ENCODE data around the gene ZNF362. TPM values are rescaled to one million over a fixed set of nuclear protein-coding genes. Genes with fewer than 3 reads are reported as not detected.

The ZNF362 gene
- total RNA-seq, 2 experiments from 2014 or later = 21.4 to 21.8 TPM

DNA sequence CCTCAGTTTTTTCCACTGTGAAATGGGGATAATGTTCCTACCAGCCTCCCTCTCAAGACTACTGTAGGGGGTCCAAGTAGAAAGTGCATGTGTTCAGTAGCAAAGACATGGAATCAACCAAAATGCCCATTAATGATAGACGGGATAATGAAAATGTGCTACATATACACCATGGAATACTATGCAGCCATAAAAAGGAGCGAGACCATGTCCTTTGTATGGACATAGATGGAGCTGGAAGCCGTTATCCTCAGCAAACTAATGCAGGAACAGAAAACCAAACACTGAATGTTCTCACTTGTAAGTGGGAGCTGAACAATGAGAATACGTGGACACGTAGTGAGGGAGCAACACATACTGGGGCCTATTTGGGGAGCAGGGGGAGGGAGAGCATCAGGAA, 6.1 kb upstream of the ZNF362 start:
- Mint-ChIP-seq H3K9me3 (no peaks in the 10 kb centered on the region), H3K4me1 (no peaks in the 10 kb centered on the region), H3K27me3 (peaks cover 24% of the 10 kb centered on the region), H3K4me3 (no peak overlapping the region), H3K27ac (no peak overlapping the region), H3K36me3 (ENCODE audit: low read depth) (no peaks in the 10 kb centered on the region)
- CTCF ChIA-PET = interaction anchor here (0.9 kb wide), 1 partner anchor 151 kb away, joined by 3 read pairs; no protein-coding TSS in a partner anchor
- no peak for DNase-seq
- POLR2A ChIA-PET = no interaction called here

DNA sequence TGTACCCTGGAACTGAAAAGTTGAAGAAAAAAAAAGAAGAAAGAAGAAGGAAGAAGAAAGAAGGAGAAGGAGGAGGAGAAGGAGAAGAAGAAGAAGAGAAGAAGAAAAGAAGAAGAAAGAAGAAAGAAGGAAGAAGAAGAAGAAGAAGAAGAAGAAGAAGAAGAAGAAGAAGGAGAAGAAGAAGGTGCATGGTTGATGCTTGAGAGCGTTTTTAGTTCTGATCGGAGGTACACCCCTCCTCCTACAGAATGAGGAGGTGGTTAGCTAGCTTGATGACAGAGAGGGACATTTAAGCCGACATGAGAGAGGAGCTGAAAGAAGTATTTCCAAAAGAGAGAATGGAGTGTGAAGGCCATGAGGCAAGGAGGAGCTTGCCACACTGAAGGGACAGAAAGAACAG, 5.6 kb upstream of the ZNF362 start:
- Mint-ChIP-seq H3K9me3 (no peaks in the 10 kb centered on the region), H3K36me3 (ENCODE audit: low read depth) (no peaks in the 10 kb centered on the region), H3K27me3 (peaks cover 24% of the 10 kb centered on the region), H3K4me3 (no peak overlapping the region), H3K27ac (no peak overlapping the region), H3K4me1 (no peaks in the 10 kb centered on the region)
- no peak for DNase-seq
- ChIA-PET CTCF (interaction anchor here (0.9 kb wide), 1 partner anchor 152 kb away, joined by 3 read pairs; no protein-coding TSS in a partner anchor), POLR2A (interaction anchor here (0.6 kb wide), 1 partner anchor 250 kb away, joined by 5 read pairs; no protein-coding TSS in a partner anchor)

GRCh38 chr1:33254491-33254890, 1.8 kb upstream of the ZNF362 start:
- no peak overlapping the region for H3K4me3 Mint-ChIP-seq
- CTCF ChIA-PET = interaction anchor here (1.2 to 1.4 kb wide), 2 partner anchors 10 to 13 kb away, joined by 3 read pairs; no protein-coding TSS in a partner anchor
- peaks cover 6% of the 10 kb centered on the region for H3K36me3 Mint-ChIP-seq (ENCODE audit: low read depth)
- H3K27ac Mint-ChIP-seq = no peak overlapping the region
- H3K9me3 Mint-ChIP-seq = no peaks in the 10 kb centered on the region
- peaks cover 21% of the 10 kb centered on the region for H3K4me1 Mint-ChIP-seq
- peaks cover 15% of the 10 kb centered on the region for H3K27me3 Mint-ChIP-seq
- POLR2A ChIA-PET = no interaction called here
- no peak for DNase-seq

DNA sequence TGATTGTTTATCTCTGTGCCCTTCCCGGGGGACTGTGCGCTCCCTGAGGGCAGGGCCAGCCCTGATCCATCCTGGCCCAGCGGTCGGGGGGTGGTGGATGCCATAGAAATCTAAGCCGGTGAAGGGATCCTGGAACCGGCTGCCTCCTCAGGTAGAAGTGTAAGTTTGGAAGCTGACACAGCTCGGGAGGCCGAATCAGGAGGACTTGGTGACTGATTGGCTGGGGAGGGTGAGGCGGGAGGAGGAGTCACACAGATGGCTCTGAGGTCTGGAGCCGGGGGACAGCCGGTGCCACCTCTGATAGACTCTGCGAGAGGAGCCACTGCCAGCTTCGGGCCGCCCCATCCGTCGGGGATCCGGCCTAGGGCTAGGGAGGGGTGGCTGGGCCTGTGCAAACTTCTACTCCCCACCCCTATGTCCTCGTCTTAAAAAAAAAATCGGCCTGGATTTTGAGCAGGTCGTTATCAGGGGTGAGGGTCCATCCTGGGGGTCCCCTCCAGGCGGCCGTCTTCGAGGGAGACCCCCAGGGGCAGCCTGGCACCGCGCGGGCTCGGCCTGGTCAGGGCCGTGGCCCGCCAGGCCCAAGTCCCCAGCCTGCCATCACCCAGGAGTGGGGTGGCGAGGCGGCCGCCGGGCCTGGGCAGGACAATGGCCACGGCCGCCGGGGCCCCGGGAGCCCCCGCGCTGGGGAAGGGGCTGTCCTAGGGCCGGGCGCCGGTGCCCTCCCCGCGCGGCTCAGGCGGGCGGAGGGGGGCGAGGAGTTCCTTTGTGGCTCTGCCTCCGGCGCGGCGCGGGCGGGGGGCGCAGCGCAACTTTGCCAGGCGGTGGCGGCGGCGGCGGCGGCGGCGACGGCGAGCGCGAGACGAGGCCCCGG, 708 bp upstream of the ZNF362 start:
- peak; percentile 37 for DNase-seq
- peaks cover 7% of the 10 kb centered on the region for H3K36me3 Mint-ChIP-seq (ENCODE audit: low read depth)
- CTCF ChIA-PET = interaction anchor here (1.2 to 1.4 kb wide), 2 partner anchors 9 to 12 kb away, joined by 3 read pairs; no protein-coding TSS in a partner anchor
- peaks cover 27% of the 10 kb centered on the region for H3K4me1 Mint-ChIP-seq
- POLR2A ChIA-PET = no interaction called here
- no peaks in the 10 kb centered on the region for H3K9me3 Mint-ChIP-seq
- H3K4me3 Mint-ChIP-seq = peak overlapping the region; percentile 57
- peaks cover 12% of the 10 kb centered on the region for H3K27me3 Mint-ChIP-seq
- peak overlapping the region; percentile 67 for H3K27ac Mint-ChIP-seq

- POLR2A ChIA-PET = no interaction called here
- no peak for DNase-seq
- Mint-ChIP-seq H3K27me3 (peaks cover 7% of the 10 kb centered on the region), H3K4me1 (peaks cover 27% of the 10 kb centered on the region), H3K9me3 (no peaks in the 10 kb centered on the region), H3K36me3 (ENCODE audit: low read depth) (peaks cover 7% of the 10 kb centered on the region), H3K4me3 (peak overlapping the region; percentile 28), H3K27ac (peak overlapping the region; percentile 44)
- CTCF ChIA-PET = no interaction called here
These were observed 146 bp upstream of the ZNF362 start for GRCh38 chr1:33256221-33256470.

- CTCF ChIA-PET = interaction anchor here (0.7 to 1.1 kb wide), 3 partner anchors 9 to 723 kb away, joined by 3 to 5 read pairs (median 3); no protein-coding TSS in a partner anchor
- H3K36me3 Mint-ChIP-seq (ENCODE audit: low read depth) = peaks cover 7% of the 10 kb centered on the region
- no peak for DNase-seq
These were observed 997 bp downstream of the ZNF362 start for GRCh38 chr1:33257207-33257771.

DNA sequence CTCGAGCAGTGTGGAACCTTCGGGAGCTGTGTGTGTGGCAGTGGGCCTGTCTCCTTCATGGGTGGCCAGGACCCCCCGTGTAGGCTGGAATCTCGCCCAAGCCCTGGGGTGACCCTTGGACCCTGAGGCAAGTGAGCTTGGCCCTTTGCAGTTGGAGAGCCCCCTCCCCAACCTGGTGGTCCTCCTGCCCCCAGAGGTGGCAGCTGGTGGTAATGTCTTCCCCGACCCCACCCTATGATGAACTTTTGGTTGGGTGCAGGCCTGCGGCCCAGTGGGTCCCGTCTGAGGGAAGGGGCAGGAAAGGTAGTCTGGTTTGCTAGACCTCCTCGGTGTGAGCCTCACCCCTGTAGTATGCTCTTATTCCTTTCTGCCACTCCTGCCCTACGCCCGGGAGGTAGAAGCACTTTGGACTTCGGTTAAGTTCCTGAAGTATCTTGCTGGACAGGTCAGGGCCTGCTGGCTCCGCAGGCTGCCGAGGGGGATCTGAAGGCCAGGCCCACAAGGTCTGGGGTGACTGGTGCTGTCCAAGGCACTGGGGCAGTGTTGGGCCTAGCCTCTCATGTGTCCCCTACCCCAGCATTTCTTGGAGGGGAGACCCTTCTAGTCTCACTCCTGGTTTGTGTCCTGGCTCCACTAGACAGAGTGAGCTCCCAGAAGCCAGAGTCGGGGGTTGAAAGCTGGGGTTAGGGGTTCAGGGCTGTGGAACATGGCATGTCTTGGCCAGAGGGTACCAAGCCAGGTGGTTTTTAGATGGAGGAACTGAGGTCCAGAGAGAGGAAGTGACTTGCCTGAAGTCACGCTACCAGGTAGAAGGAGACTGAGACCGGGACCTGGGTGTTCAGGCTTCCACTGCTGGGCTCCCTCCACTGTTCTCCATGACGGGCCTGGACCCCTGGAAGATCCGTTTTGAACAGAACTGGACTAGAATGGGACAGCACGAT, 1.8 kb downstream of the ZNF362 start:
- H3K27me3 Mint-ChIP-seq = no peaks in the 10 kb centered on the region
- POLR2A ChIA-PET = interaction anchor here (0.6 kb wide), 1 partner anchor 332 kb away, joined by 4 read pairs; no protein-coding TSS in a partner anchor
- peak overlapping the region; percentile 100 for H3K27ac Mint-ChIP-seq
- H3K36me3 Mint-ChIP-seq (ENCODE audit: low read depth) = peaks cover 7% of the 10 kb centered on the region
- H3K9me3 Mint-ChIP-seq = no peaks in the 10 kb centered on the region
- H3K4me3 Mint-ChIP-seq = peak overlapping the region; percentile 99
- DNase-seq = no peak
- peaks cover 27% of the 10 kb centered on the region for H3K4me1 Mint-ChIP-seq
- CTCF ChIA-PET = interaction anchor here (1.0 to 1.1 kb wide), 2 partner anchors 10 to 29 kb away, joined by 3 read pairs; no protein-coding TSS in a partner anchor

More at GRCh38 chr1:33257207-33257771, 997 bp downstream of the ZNF362 start:
- POLR2A ChIA-PET = interaction anchor here (0.6 kb wide), 1 partner anchor 331 kb away, joined by 4 read pairs; no protein-coding TSS in a partner anchor
- no peaks in the 10 kb centered on the region for H3K27me3 Mint-ChIP-seq
- no peaks in the 10 kb centered on the region for H3K9me3 Mint-ChIP-seq
- H3K4me1 Mint-ChIP-seq = peaks cover 27% of the 10 kb centered on the region
- peak overlapping the region; percentile 100 for H3K27ac Mint-ChIP-seq
- H3K4me3 Mint-ChIP-seq = peak overlapping the region; percentile 99

GRCh38 chr1:33258788-33259274, 2.5 kb downstream of the ZNF362 start:
- Mint-ChIP-seq H3K27ac (no peak overlapping the region), H3K4me3 (peak overlapping the region; percentile 99), H3K9me3 (no peaks in the 10 kb centered on the region), H3K27me3 (no peaks in the 10 kb centered on the region), H3K36me3 (ENCODE audit: low read depth) (peaks cover 7% of the 10 kb centered on the region), H3K4me1 (peaks cover 27% of the 10 kb centered on the region)
- no peak for DNase-seq
- ChIA-PET POLR2A (no interaction called here), CTCF (interaction anchor here (1.3 kb wide), 1 partner anchor 14 kb away, joined by 3 read pairs; no protein-coding TSS in a partner anchor)

GRCh38 chr1:33259879-33260278, 3.6 kb downstream of the ZNF362 start:
- no peak overlapping the region for H3K4me3 Mint-ChIP-seq
- peaks cover 7% of the 10 kb centered on the region for H3K36me3 Mint-ChIP-seq (ENCODE audit: low read depth)
- H3K4me1 Mint-ChIP-seq = peaks cover 27% of the 10 kb centered on the region
- H3K9me3 Mint-ChIP-seq = no peaks in the 10 kb centered on the region
- no peak overlapping the region for H3K27ac Mint-ChIP-seq
- H3K27me3 Mint-ChIP-seq = no peaks in the 10 kb centered on the region
- ChIA-PET CTCF (interaction anchor here (1.3 kb wide), 1 partner anchor 13 kb away, joined by 3 read pairs; no protein-coding TSS in a partner anchor), POLR2A (no interaction called here)
- DNase-seq = no peak

GRCh38 chr1:33260439-33260838, 4.1 kb downstream of the ZNF362 start:
- no peak for DNase-seq
- Mint-ChIP-seq H3K4me3 (no peak overlapping the region), H3K27ac (no peak overlapping the region), H3K9me3 (no peaks in the 10 kb centered on the region), H3K4me1 (peaks cover 27% of the 10 kb centered on the region), H3K27me3 (no peaks in the 10 kb centered on the region), H3K36me3 (ENCODE audit: low read depth) (peaks cover 7% of the 10 kb centered on the region)
- ChIA-PET CTCF (interaction anchor here (1.3 kb wide), 1 partner anchor 13 kb away, joined by 3 read pairs; no protein-coding TSS in a partner anchor), POLR2A (no interaction called here)

GRCh38 chr1:33261344-33261743, 5.1 kb downstream of the ZNF362 start:
- H3K27me3 Mint-ChIP-seq = no peaks in the 10 kb centered on the region
- H3K4me3 Mint-ChIP-seq = no peak overlapping the region
- ChIA-PET CTCF (interaction anchor here (1.5 kb wide), 1 partner anchor 181 kb away, joined by 3 read pairs; no protein-coding TSS in a partner anchor), POLR2A (no interaction called here)
- peaks cover 27% of the 10 kb centered on the region for H3K4me1 Mint-ChIP-seq
- H3K9me3 Mint-ChIP-seq = no peaks in the 10 kb centered on the region
- no peak for DNase-seq
- H3K36me3 Mint-ChIP-seq (ENCODE audit: low read depth) = peaks cover 7% of the 10 kb centered on the region
- no peak overlapping the region for H3K27ac Mint-ChIP-seq

GRCh38 chr1:33263890-33264504, 7.7 kb downstream of the ZNF362 start:
- Mint-ChIP-seq H3K4me3 (no peak overlapping the region), H3K4me1 (peaks cover 11% of the 10 kb centered on the region), H3K27me3 (no peaks in the 10 kb centered on the region), H3K9me3 (no peaks in the 10 kb centered on the region), H3K27ac (no peak overlapping the region), H3K36me3 (ENCODE audit: low read depth) (peaks cover 2% of the 10 kb centered on the region)
- ChIA-PET POLR2A (no interaction called here), CTCF (interaction anchor here (1.1 kb wide), 1 partner anchor 9 kb away, joined by 3 read pairs; no protein-coding TSS in a partner anchor)
- no peak for DNase-seq

Data from activated CD4-positive, alpha-beta T cell treated with anti-CD3 and anti-CD28 coated beads, Interleukin-2, amount 10 ng/mL, durations not matched to agents 7 days and 5 days (primary cell).